NCI-H1417 (cell line): ENCODE results near the gene RHOH.
"Not testable (repeated sequence)": the region's sequence is repeated elsewhere in the genome, so short reads cannot be mapped to it uniquely, and the experiment has no call there.

Source experiments
- DNase-seq, 3 experiments: peaks; one replicate each; lab custom pipeline; 2025; lab: John Stamatoyannopoulos, UW

RHOH gene

DNA sequence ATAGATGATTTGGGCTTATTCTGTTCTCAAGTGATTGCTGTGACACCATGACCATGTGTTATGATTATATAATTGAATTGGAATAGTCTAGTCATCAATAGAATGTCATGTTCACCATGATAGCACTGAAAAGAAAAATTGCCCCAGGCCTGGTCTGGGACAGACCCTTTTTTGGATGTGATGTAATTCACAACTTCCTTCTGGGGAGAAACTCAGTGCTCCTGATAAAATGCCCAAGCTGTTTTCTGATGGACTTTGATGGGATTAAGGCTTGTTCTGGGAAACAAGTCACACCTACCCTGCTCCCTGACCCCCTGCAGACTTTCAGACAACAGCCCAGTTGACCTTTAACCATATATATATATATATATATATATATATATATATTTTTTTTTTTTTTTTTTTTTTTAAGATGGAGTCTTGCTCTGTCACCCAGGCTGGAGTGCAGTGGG is 65.3 kb downstream of the RHOH start:
- no peak for DNase-seq

DNA sequence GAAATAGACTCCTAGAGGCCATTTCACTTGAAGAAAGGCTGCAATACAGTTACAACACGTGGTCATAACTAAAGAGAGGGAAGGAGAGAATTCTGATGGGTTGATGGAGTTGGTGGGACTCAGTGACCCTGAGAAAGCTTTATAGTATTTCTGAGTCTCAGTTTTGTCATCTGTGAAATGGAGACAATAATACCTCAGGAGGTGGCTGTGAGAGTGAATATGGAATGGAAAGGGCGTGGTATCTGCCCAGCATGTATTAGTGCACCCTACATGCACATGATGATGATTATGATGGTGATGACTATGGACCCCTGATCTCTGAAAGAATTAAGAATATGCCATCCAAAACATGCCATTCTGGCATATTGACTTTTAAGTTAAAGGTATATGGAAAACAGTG is 66.0 kb downstream of the RHOH start:
- no peak for DNase-seq

DNA sequence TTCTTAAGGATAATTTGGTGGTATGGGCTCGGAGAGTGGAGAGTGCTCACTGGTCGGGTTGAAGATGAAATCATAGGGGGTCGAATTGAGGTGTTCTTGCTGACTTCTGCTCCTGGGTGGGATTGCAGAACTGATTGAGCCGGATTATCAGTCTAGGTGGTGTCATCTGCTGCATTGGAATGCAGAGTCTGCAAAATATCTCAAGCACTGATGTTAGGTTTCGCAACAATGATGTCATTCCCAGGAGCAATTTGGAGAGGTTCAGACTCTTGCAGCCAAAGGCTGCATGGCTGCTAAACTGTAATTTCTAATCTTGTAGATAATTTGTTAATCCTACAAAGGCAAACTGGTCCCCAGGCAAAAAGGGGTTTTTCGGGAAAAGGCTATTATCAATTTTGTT is 67.7 kb downstream of the RHOH start:
- DNase-seq, result no peak

DNA sequence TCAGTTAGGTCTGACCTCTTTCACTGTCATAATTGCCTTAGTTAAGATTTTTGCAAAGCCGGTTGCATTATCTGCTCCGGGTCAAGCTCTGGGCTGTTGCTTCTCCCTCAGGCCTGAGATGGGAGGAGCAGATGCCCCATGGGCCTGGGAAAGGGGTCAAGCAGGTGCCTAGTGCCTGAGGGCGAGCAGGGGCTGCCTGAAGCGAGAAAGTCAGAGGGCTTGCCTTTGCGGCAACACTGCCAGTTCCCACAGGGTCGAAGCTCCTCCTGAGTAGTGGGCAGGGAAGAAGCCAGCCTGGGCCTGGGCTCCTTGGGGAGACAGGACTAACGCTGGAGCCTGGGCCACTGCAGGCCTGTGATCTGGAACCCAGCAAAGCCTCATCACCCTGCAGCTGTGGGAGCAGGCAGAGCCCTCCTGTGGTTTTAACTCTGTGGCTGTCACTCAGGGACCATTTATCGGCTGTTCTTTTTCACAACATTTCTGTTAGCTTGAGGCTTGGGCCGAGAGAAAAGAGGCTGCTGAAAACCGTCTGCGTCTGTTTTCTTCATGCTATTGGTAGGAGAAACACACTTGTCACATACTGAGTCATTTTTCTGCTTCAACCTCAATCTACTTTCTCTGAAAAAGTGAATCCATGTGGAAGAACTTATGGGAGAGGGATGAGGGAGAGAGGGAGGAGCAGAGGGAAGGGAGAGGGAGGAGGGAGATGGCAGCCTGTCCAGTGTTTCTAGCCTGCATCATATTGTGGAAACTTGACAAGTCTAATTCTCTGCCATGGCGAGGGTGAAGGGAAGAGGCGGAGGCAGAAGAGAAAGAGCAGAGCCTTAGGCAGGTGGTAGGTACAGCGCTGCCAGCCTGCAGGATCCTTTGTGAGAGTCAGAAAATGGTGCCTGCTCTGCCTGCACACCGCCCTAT is 68.4 kb downstream of the RHOH start:
- DNase-seq, result peak; percentile 15 to 89 (median 69)

DNA sequence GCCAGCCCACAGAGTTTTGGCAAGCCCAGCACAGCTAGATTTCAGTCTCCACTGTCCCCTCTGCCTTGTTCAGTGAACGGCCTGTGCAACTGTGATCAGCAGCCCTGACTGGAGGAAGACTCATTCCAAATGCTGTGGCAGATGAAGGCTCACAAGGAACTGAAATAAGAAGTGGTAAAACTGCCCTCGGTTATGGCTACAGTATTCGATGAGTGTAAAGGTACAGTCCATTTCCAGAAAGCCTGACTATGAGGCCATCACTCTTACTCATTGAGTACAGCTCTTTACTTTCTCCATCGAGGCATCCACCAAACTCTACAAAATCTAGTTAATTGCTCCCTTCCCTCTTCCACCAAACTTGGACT is 69.1 kb downstream of the RHOH start:
- no peak for DNase-seq

- no peak for DNase-seq
Measured at GRCh38 chr4:40269133-40269532, 72.3 kb downstream of the RHOH start.

DNA sequence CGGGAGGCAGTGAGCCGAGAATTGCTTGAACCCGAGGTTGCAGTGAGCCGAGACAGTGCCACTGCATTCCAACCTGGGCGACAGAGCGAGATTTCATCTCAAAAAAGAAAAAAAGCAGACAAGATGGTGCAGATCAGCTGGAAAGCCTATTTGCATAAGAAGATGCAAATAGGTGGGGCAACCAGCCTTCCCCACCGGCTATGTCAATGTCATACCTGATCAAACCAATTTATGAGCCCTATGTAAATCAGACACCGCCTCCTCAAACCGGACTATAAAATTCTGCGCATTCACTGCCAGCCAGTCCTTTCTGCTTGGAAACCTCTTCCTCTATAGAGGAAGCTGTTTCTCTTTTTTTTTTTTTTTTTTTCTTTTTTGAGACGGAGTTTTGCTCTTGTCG is 73.8 kb downstream of the RHOH start:
- no peak for DNase-seq

GRCh38 chr4:40275065-40275730 is 78.4 kb downstream of the RHOH start:
- DNase-seq, result no peak

DNA sequence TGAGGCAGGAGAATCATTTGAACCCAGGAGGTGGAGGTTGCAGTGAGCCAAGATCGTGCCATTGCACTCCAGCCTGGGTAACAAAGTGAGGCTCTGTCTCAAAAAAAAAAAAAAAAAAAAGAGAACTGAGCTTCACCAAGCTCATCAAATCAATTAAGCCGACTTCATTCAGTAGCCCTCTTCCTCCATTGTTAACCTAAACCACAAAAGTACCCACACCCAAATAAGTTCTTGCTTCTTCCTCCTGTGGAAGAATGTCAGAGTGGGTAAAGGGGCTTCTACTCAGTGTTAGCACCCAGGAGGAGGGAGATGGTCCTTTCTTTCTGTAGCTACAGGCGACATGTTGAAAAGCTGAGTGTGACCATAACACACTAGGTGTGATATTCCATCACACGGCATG is 79.7 kb downstream of the RHOH start:
- DNase-seq, result no peak

DNA sequence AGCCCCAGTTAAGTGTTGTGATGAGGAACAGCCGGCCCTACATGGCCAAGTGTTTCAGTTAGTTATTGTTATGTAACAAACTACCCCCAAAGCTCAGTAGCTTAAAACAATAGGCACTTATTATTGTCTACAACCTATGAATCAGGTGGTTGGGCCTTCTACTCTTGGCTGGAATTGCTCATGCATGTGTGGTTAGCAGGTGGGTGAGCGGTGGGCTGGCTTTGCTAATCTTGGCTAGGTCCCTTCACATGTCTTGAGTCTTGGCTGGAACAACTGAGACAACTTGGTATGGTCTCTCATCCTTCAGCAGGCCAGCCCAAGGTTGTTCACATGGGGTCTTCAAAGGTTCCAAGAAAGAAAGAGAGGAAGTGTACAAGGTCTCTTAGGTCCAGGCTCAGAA is 83.8 kb downstream of the RHOH start:
- DNase-seq, result no peak

DNA sequence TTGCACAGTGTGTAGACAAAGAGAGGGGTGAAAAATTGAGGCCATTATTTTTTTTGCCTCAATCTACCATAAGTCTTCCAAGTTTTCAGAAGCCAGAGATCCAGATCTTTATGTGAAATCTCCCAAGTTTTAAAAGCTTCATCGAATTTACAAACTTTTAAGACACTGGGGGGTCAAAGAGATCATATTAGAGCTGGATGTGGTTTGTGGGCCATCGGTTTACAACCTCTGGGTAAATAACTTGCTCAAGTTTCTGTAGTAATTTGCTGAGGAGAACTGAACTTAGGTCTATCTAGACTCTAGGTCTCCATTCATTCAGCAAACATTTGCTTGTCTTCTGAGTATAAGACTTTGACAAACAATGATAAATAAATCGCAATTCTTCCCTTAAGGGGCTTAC is 84.3 kb downstream of the RHOH start:
- no peak for DNase-seq

GRCh38 chr4:40281913-40282312 is 85.1 kb downstream of the RHOH start:
- DNase-seq, result no peak

DNA sequence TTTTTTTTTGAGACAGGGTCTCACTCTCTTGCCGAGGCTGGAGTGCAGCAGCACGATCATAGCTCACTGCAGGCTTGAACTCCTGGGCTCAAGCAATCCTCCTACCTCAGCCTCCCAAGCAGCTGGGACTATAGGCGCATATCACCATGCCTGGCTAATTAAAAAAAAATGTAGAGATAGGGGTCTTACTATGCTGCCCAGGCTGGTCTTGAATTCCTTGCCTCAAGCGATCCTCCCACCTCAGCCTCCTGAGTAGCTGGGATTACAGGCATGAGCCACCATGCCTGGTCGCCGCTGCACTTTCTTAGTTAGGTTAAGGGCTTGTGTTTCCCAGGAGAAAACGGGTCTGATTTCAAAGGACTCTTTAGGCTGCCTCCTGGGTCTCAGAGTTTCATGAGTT is 86.0 kb downstream of the RHOH start:
- not testable (repeated sequence) for DNase-seq

DNA sequence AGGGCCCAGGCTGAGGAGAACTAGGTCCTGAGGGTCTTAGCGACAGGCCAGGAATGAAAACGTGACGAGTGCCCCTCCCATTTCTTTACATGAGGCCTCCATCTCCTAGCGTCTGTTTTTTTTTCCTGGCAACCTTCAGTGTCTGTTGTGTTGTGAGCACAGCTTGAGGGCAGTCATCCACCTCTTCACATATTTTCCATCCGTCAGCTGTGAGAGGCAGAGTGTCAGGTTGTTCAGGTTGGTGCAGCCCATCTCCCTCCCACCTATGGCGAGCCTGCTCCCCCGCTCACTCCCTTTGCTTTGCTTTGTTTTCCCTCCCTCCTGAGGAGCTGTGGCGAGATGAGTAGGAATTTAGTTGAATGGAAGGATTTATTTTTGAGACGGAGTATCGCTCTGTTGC is 86.6 kb downstream of the RHOH start:
- no peak for DNase-seq

GRCh38 chr4:40283968-40284367 is 87.1 kb downstream of the RHOH start:
- DNase-seq, result no peak

- peak in 1 of 3 experiments; percentile 28 for DNase-seq
Measured at GRCh38 chr4:40285692-40286091, 88.9 kb downstream of the RHOH start.

DNA sequence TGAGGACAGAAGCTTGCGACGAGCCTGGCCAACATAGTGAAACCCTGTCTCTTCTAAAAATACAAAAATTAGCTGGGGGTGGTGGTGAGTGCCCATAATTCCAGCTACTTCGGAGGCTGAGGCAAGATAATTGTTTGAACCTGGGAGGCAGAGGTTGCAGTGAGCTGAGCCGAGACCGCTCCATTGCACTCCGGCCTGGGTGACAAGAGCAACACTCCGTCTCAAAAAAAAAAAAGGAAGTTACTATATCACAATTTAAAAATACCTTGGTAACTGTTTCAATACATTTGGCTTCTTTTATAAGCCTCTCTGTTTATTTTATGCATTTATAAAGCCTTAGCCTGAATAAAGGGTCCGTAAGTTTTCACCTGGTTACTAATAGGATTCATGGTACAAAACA is 91.7 kb downstream of the RHOH start:
- no peak for DNase-seq

GRCh38 chr4:40289366-40290188 is 92.7 kb downstream of the RHOH start:
- DNase-seq, result peak in 1 of 3 experiments; percentile 5

DNA sequence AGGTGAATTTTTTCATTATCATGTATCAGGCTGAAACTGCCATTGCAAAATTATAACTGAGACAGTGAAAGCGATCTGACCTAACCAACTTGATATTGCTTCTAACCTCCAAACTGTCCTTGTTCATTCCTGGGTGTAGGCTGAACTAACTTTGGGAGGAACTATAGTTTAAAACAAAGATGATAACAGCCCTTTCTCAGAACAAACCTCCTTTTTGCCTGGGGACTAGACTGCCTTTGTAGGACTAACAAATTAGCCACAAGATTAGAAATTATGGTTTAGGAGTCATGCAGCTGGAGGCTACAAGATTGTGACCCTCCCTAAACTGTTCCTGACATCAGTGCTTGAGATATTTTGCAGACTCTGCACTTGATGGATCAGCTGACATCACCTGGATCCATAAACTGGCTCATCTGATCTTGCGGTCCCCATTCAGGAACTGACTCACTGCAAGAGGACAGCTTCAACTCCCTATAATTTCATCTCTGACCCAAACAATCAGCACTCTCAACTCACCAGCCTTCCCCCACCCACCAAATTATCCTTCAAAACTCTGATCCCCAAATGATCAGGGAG is 93.9 kb downstream of the RHOH start:
- DNase-seq, result not testable (repeated sequence)

DNA sequence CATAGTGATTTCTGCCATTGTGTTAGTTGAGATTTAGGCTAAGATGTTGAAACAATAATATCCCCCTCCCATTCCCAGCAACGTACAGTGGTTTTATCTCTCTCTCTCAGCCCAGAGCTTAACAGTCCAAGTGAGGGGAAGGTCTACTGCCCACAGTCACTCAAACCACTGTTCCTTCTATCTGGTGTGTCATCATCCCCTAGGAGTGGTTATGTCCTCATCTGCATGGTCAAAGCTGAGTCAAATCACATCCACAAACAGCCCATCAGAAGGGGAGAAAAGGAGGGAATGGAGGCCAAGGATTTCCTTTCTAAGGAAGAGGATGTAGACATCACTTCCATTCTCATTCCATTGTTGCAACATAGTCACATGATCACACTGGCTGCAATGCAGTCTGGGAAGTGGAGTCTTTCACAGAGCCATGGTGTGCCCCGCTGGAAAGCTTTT is 95.5 kb downstream of the RHOH start:
- DNase-seq, result no peak

GRCh38 chr4:40294339-40294738 is 97.5 kb downstream of the RHOH start:
- DNase-seq, result no peak

DNA sequence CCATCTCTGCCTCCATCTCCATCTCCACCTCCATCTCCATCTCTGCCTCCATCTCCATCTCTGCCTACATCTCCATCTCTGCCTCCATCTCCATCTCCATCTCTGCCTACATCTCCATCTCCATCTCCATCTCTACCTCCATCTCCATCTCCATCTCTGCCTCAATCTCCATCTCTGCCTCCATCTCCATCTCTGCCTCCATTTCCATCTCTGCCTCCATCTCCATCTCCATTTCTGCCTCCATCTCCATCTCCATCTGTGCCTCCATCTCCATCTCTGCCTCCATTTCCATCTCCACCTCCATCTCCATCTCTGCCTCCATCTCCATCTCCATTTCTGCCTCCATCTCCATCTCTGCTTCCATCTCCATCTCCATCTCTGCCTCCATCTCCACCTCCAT is 98.2 kb downstream of the RHOH start:
- not testable (repeated sequence) for DNase-seq
